K562 (cell line): Measurements from ENCODE around the gene PPP2R3B.

Experiments used
- FOS ChIP-seq: IDR thresholded peaks from 3 replicates; pipeline ENCODE4 v1.6.1; 2011; ENCODE audit not compliant: insufficient read length; ENCODE audit errors: extremely low read depth
- GTF2E2 ChIP-seq: fragments of 200-800 bp; sonication (Bioruptor generic); IDR thresholded peaks from 2 replicates; pipeline ENCODE4 v1.6.1; 2016; ENCODE audit warnings: missing genetic modification characterization, missing compliant biosample characterization
- NFXL1 ChIP-seq: fragments of 450-650 bp; formaldehyde crosslinking; IDR thresholded peaks from 2 replicates; pipeline ENCODE4 v1.4.0; 2021; ENCODE audit warnings: mild to moderate bottlenecking
- TF ChIP-seq, protein P1 (sequence below): sonication (generic); formaldehyde crosslinking; IDR thresholded peaks from 2 replicates; pipeline ENCODE4 v1.5.0; 2020; ENCODE audit warnings: missing genetic modification reagents
- TF ChIP-seq, protein P2 (sequence below), 3 experiments: IDR thresholded peaks in 2 of 3; conservative IDR thresholded peaks in 1 of 3; 2 replicates each; pipeline ENCODE4 v1.5.1; 2011 to 2012; ENCODE audit warnings: low read length in 3 of 3, mild to moderate bottlenecking in 3 of 3, control low read depth in 2 of 3, improper control_type of control experiment in 1 of 3, inconsistent platforms in 1 of 3, low read depth in 1 of 3, mixed read lengths in 1 of 3, moderate library complexity in 1 of 3; ENCODE audit not compliant: insufficient read depth in 2 of 3

- TF ChIP-seq GTF2E2 (no peak), NFXL1 (CRISPR knock-in tag) (no peak), FOS (no peak)
- TF ChIP-seq, protein P1, sequence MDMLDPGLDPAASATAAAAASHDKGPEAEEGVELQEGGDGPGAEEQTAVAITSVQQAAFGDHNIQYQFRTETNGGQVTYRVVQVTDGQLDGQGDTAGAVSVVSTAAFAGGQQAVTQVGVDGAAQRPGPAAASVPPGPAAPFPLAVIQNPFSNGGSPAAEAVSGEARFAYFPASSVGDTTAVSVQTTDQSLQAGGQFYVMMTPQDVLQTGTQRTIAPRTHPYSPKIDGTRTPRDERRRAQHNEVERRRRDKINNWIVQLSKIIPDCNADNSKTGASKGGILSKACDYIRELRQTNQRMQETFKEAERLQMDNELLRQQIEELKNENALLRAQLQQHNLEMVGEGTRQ (CRISPR knock-in tag) = no peak
- TF ChIP-seq, protein P2, sequence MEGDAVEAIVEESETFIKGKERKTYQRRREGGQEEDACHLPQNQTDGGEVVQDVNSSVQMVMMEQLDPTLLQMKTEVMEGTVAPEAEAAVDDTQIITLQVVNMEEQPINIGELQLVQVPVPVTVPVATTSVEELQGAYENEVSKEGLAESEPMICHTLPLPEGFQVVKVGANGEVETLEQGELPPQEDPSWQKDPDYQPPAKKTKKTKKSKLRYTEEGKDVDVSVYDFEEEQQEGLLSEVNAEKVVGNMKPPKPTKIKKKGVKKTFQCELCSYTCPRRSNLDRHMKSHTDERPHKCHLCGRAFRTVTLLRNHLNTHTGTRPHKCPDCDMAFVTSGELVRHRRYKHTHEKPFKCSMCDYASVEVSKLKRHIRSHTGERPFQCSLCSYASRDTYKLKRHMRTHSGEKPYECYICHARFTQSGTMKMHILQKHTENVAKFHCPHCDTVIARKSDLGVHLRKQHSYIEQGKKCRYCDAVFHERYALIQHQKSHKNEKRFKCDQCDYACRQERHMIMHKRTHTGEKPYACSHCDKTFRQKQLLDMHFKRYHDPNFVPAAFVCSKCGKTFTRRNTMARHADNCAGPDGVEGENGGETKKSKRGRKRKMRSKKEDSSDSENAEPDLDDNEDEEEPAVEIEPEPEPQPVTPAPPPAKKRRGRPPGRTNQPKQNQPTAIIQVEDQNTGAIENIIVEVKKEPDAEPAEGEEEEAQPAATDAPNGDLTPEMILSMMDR (IDR thresholded peaks at IDR 0.05 in 2 of 3, conservative IDR thresholded peaks at IDR 0.05 in 1 of 3; ENCODE audit: insufficient read depth in 2 of 3, low read depth in 1 of 3, low read length in 3 of 3) = no peak
Observed at GRCh38 chrX:367866-368265, 18.8 kb downstream of the PPP2R3B start.
